ENCODE results near the gene ACOT11. TPM values are rescaled to one million over a fixed set of nuclear protein-coding genes. Genes with fewer than 3 reads are reported as not detected.

The ACOT11 gene
- total and polyA plus RNA-seq, 11 donors = 33.2 to 69.3 (median 55.9) TPM

- H3K9me3 ChIP-seq = no peaks in the 10 kb centered on the region
- ATAC-seq (peak in 1 of 4 donors; percentile 16), DNase-seq (no peak)
- WGBS, 4 donors = 29 to 40% (median 31%) methylated on average over 8 of the region's 8 CpGs
- H3K4me3 ChIP-seq = no peak overlapping the region
- H3K27ac ChIP-seq = peak overlapping the region; percentile 2 to 97 (median 67)
- peaks cover 0 to 4% (median 0%) of the 10 kb centered on the region in 9 donors for H3K36me3 ChIP-seq
- H3K4me1 ChIP-seq = peaks cover 4 to 68% (median 31%) of the 10 kb centered on the region in 12 donors
- intact Hi-C loops (cut with DNase I) = no loop called here
- H3K27me3 ChIP-seq = no peaks in the 10 kb centered on the region
- no peak for TF ChIP-seq CTCF (IDR thresholded peaks at IDR 0.05)
- TF ChIP-seq POLR2A (IDR thresholded peaks at IDR 0.05) = no peak
Observed at GRCh38 chr1:54571803-54572541, 23.9 kb downstream of the ACOT11 start.

GRCh38 chr1:54572542-54572850 is 24.5 kb downstream of the ACOT11 start:
- Histone ChIP-seq H3K9me3 (no peaks in the 10 kb centered on the region), H3K36me3 (peaks cover 0 to 4% (median 0%) of the 10 kb centered on the region in 9 donors), H3K4me1 (peaks cover 4 to 73% (median 33%) of the 10 kb centered on the region in 12 donors), H3K27me3 (no peaks in the 10 kb centered on the region), H3K27ac (peak overlapping the region in 11 of 12 donors; percentile 2 to 97 (median 74)), H3K4me3 (no peak overlapping the region)
- WGBS, 4 donors = 50 to 65% (median 59%) methylated on average over 2 to 3 of the region's 3 CpGs
- no peak for ATAC-seq
- no peak for DNase-seq
- no peak for TF ChIP-seq POLR2A (IDR thresholded peaks at IDR 0.05)
- no peak for TF ChIP-seq CTCF (IDR thresholded peaks at IDR 0.05)
- intact Hi-C loops (cut with DNase I) = no loop called here

GRCh38 chr1:54574158-54574778 is 26.2 kb downstream of the ACOT11 start:
- no peaks in the 10 kb centered on the region for H3K27me3 ChIP-seq
- DNase-seq (peak in 1 of 5 donors; percentile 72), ATAC-seq (peak; percentile 11 to 48 (median 44))
- peaks cover 0 to 4% (median 0%) of the 10 kb centered on the region in 9 donors for H3K36me3 ChIP-seq
- H3K27ac ChIP-seq = peak overlapping the region; percentile 66 to 97 (median 89)
- no peak for TF ChIP-seq CTCF (IDR thresholded peaks at IDR 0.05)
- no peak for TF ChIP-seq POLR2A (IDR thresholded peaks at IDR 0.05)
- no peak overlapping the region for H3K4me3 ChIP-seq
- 70 to 88% (median 78%) methylated on average over 11 to 12 of the region's 12 CpGs for WGBS, 4 donors
- intact Hi-C loops (cut with DNase I) = loop anchor here in 1 of 10 donors (2.0 kb wide), 1 partner anchor 25 kb away; the partner anchor contains the start of gene ACOT11
- no peaks in the 10 kb centered on the region for H3K9me3 ChIP-seq
- peaks cover 4 to 79% (median 40%) of the 10 kb centered on the region in 12 donors for H3K4me1 ChIP-seq

GRCh38 chr1:54575161-54575560 is 27.1 kb downstream of the ACOT11 start:
- peak; percentile 69 to 80 (median 74) for ATAC-seq
- peaks cover 0 to 4% (median 0%) of the 10 kb centered on the region in 9 donors for H3K36me3 ChIP-seq
- TF ChIP-seq CTCF (IDR thresholded peaks at IDR 0.05) (peak in 9 of 12 donors; percentile 10 to 43 (median 32)), POLR2A (IDR thresholded peaks at IDR 0.05) (no peak)
- 55 to 69% (median 67%) methylated on average over 3 of the region's 3 CpGs for WGBS, 4 donors
- no peak overlapping the region for H3K4me3 ChIP-seq
- no peaks in the 10 kb centered on the region for H3K9me3 ChIP-seq
- peak overlapping the region; percentile 66 to 97 (median 89) for H3K27ac ChIP-seq
- peak; percentile 15 to 82 (median 61) for DNase-seq
- peaks cover 1 to 81% (median 42%) of the 10 kb centered on the region in 12 donors for H3K4me1 ChIP-seq
- H3K27me3 ChIP-seq = no peaks in the 10 kb centered on the region
- intact Hi-C loops (cut with DNase I) = loop anchor here in 1 of 10 donors (2.0 kb wide), 1 partner anchor 26 kb away; the partner anchor contains the start of gene ACOT11
